Osteocyte (in vitro differentiated cells): ENCODE measurements around the gene ZNF654. TPM values are rescaled to one million over a fixed set of nuclear protein-coding genes. Genes with fewer than 3 reads are reported as not detected.
A peak's percentile ranks its signal among the peaks of the same experiment; 100 is the strongest.

ENCODE experiments used
- DNase-seq: peaks from one replicate; pipeline ENCODE4 v3.0.0; 2021; ENCODE audit warnings: mixed read lengths; ENCODE audit not compliant: unreplicated experiment; ENCODE audit errors: extremely low spot score
- H3K27ac Mint-ChIP-seq: one replicate; pipeline ENCODE4 v1.8.0; 2021; ENCODE audit warnings: mild to moderate bottlenecking, mixed read lengths; ENCODE audit not compliant: unreplicated experiment
- H3K27me3 Mint-ChIP-seq: one replicate; pipeline ENCODE4 v1.8.0; 2021; ENCODE audit warnings: mixed read lengths; ENCODE audit not compliant: unreplicated experiment
- H3K36me3 Mint-ChIP-seq: one replicate; pipeline ENCODE4 v1.8.0; 2021; ENCODE audit warnings: mixed read lengths; ENCODE audit not compliant: unreplicated experiment
- H3K4me1 Mint-ChIP-seq: one replicate; pipeline ENCODE4 v1.8.0; 2021; ENCODE audit warnings: mixed read lengths; ENCODE audit not compliant: unreplicated experiment
- H3K4me3 Mint-ChIP-seq: one replicate; pipeline ENCODE4 v1.8.0; 2021; ENCODE audit warnings: mild to moderate bottlenecking, moderate library complexity, mixed read lengths; ENCODE audit not compliant: unreplicated experiment
- H3K9me3 Mint-ChIP-seq: one replicate; pipeline ENCODE4 v1.8.0; 2021; ENCODE audit warnings: mixed read lengths; ENCODE audit not compliant: unreplicated experiment
- total RNA-seq: library from RNA; stranded (reverse); gene quantifications from 2 replicates; pipeline ENCODE4 v1.2.1, GENCODE V29; 2021
- TF ChIP-seq, protein P1 (sequence below): fragments of 200-600 bp; sonication (generic); IDR thresholded peaks from 2 replicates; pipeline ENCODE4 v1.5.0; 2021; ENCODE audit warnings: antibody characterized with exemption, mild to moderate bottlenecking, moderate library complexity

The ZNF654 gene
- total RNA-seq, 1 donor from 2014 or later: 10.7 TPM

DNA sequence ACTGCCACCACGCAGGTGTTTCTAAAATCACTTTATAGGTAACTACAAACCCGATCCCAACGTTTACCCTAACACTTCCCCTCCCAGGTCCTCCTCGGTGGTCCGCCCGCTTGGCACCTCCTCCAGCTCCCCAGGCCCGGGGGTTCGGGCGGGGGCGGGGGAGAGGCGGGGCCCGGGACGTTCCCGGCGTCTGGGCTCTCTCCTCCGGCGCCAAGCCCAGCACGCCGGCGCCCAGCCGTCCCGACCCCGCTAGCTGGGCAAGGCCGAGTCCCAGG, 812 bp upstream of the ZNF654 start:
- peaks cover 20% of the 10 kb centered on the region for H3K36me3 Mint-ChIP-seq
- H3K27ac Mint-ChIP-seq: peak overlapping the region; percentile 97
- no peaks in the 10 kb centered on the region for H3K9me3 Mint-ChIP-seq
- peak overlapping the region; percentile 97 for H3K4me3 Mint-ChIP-seq
- peaks cover 33% of the 10 kb centered on the region for H3K4me1 Mint-ChIP-seq
- no peak for DNase-seq
- no peaks in the 10 kb centered on the region for H3K27me3 Mint-ChIP-seq
- TF ChIP-seq, protein P1, sequence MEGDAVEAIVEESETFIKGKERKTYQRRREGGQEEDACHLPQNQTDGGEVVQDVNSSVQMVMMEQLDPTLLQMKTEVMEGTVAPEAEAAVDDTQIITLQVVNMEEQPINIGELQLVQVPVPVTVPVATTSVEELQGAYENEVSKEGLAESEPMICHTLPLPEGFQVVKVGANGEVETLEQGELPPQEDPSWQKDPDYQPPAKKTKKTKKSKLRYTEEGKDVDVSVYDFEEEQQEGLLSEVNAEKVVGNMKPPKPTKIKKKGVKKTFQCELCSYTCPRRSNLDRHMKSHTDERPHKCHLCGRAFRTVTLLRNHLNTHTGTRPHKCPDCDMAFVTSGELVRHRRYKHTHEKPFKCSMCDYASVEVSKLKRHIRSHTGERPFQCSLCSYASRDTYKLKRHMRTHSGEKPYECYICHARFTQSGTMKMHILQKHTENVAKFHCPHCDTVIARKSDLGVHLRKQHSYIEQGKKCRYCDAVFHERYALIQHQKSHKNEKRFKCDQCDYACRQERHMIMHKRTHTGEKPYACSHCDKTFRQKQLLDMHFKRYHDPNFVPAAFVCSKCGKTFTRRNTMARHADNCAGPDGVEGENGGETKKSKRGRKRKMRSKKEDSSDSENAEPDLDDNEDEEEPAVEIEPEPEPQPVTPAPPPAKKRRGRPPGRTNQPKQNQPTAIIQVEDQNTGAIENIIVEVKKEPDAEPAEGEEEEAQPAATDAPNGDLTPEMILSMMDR: no peak

DNA sequence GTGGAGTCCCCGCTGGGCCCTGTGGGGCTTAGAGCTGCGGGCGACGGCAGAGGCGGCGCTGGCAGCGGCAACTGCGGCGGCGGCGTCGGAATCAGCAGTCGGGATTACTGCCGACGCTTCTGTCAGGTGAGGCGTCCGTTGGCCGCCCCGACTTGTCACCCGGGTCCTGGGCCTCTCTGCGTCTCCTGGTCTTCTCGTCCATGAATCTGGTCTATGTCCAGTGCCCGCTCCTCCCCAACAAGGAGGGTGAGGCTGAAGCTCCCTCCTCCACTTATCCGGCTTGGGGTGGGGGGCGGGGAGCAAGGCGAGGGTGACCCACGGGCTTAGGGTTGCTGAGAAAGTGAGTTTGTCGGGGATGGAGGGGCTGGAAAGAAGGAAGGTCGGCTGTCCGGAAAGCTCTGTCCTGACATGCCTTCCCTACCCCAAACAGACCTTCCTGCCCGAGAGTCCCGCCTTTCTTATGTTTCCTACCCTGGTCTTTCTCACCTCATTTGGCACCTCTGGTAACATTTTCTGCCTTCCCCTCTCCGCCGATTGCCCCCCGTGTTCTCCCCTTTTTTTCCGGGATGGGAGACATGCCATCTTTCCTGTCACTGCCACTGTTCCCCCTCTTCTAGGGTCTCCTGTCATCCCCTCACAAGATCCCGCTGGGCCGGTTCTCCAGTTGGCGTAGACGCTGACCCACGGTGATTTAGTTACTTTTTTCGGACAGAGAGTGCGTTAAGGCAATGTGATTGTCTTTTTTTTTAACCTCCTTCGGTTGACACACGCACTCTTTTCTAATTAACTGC, 520 bp downstream of the ZNF654 start:
- DNase-seq: no peak
- peak overlapping the region; percentile 97 for H3K4me3 Mint-ChIP-seq
- no peaks in the 10 kb centered on the region for H3K9me3 Mint-ChIP-seq
- peaks cover 36% of the 10 kb centered on the region for H3K4me1 Mint-ChIP-seq
- peaks cover 19% of the 10 kb centered on the region for H3K36me3 Mint-ChIP-seq
- H3K27ac Mint-ChIP-seq: peak overlapping the region; percentile 94
- TF ChIP-seq, protein P1: no peak
- no peaks in the 10 kb centered on the region for H3K27me3 Mint-ChIP-seq

DNA sequence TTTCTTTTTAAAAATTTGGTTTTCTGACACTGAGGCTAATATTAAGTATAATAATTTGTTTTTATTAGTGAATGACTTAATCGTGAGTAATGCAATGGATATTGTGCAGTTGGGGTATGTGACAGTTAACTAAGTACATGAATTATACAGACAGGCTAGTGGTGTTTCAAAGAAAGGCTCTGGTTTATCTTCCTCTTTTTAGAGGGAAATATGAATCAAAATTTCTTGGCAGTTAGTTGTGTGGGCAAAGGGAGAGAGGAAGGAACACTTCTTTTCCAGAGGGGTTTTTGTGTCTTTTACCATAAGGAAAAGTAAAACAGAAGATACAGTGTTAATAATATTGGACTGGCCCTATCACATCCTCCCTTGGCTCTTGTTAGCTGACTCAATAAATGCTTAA, 2.7 kb downstream of the ZNF654 start:
- Mint-ChIP-seq H3K9me3 (no peaks in the 10 kb centered on the region), H3K36me3 (peaks cover 3% of the 10 kb centered on the region), H3K4me3 (no peak overlapping the region), H3K27me3 (no peaks in the 10 kb centered on the region), H3K4me1 (peaks cover 33% of the 10 kb centered on the region), H3K27ac (no peak overlapping the region)
- TF ChIP-seq, protein P1: no peak
- DNase-seq: no peak

DNA sequence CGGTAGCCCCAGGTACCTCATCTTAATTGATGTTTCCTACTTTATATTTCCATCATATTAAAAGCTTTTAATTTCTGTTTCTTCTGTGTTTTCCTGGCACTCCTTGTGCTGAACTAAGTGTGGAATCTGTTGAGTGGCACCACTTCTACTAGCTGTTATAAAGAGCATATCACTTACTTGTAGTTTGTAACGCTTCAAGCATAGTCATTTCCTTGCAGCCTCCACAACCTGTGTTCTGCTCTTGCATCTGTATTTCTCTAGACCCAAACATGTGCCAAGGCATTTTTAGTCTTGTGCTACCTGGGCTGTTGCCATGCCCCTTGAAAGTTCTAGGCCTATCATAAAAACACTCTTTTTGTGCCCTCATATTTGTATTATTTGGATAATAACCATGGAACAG, 16.0 kb downstream of the ZNF654 start:
- Mint-ChIP-seq H3K27ac (no peak overlapping the region), H3K4me1 (peaks cover 19% of the 10 kb centered on the region), H3K36me3 (peaks cover 1% of the 10 kb centered on the region), H3K4me3 (no peak overlapping the region), H3K9me3 (peaks cover 7% of the 10 kb centered on the region), H3K27me3 (no peaks in the 10 kb centered on the region)
- DNase-seq: no peak
- TF ChIP-seq, protein P1: no peak

DNA sequence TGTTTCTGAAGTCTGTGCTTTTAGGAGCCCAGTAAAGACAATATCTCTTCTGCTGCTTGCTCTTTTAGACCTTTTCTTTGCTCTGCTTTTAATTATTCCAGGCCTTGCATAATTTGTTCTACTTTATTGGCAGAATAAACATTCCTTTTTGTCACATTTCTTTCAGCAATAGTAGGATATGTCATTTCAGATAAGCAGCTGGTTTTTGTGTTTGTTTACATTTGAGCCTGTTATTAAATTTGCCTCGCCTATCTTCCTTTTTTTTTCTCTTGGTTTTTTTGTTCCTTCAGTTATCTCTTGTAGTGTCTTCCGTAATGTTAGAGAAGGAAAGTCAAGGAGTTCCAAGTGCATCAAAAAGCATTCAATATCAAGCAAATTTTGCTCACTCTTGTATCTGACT, 16.4 kb downstream of the ZNF654 start:
- TF ChIP-seq, protein P1: no peak
- H3K9me3 Mint-ChIP-seq: peaks cover 7% of the 10 kb centered on the region
- DNase-seq: no peak
- no peak overlapping the region for H3K27ac Mint-ChIP-seq
- peaks cover 1% of the 10 kb centered on the region for H3K36me3 Mint-ChIP-seq
- H3K4me1 Mint-ChIP-seq: peaks cover 19% of the 10 kb centered on the region
- H3K27me3 Mint-ChIP-seq: no peaks in the 10 kb centered on the region
- H3K4me3 Mint-ChIP-seq: no peak overlapping the region
